Neural cell (in vitro differentiated cells): ENCODE results near the gene HUS1.

Source experiments
- EP300 ChIP-seq: fragments of 450-650 bp; conservative IDR thresholded peaks from 2 replicates; pipeline ENCODE4 v1.6.1; 2014; ENCODE audit warnings: antibody characterized with exemption, mild to moderate bottlenecking, moderate library complexity; ENCODE audit not compliant: poor library complexity, severe bottlenecking
- EZH2 ChIP-seq: fragments of 200-600, 300-800 bp; shearing (Covaris generic), sonication (generic); IDR thresholded peaks from 2 replicates; pipeline ENCODE4 v1.6.1; 2014; ENCODE audit warnings: antibody characterized with exemption, low read length, borderline replicate concordance, mild to moderate bottlenecking; ENCODE audit not compliant: insufficient read depth, poor library complexity, severe bottlenecking
- POLR2AphosphoS5 ChIP-seq: IDR thresholded peaks from 2 replicates; pipeline ENCODE4 v1.6.1; 2012
- RAD21 ChIP-seq: fragments of 450-650 bp; conservative IDR thresholded peaks from 2 replicates; pipeline ENCODE4 v1.6.1; 2014; ENCODE audit warnings: antibody characterized with exemption, mild to moderate bottlenecking, moderate library complexity
- REST ChIP-seq: IDR thresholded peaks from 2 replicates; pipeline ENCODE4 v1.6.1; 2012; ENCODE audit warnings: borderline replicate concordance
- SMC3 ChIP-seq: fragments of 450-650 bp; conservative IDR thresholded peaks from 2 replicates; pipeline ENCODE4 v1.6.1; 2014; ENCODE audit warnings: antibody characterized with exemption, mild to moderate bottlenecking, moderate library complexity; ENCODE audit not compliant: poor library complexity
- TF ChIP-seq, protein P1 (sequence below): fragments of 450-650 bp; IDR thresholded peaks from 2 replicates; pipeline ENCODE4 v1.5.1; 2014; ENCODE audit warnings: antibody characterized with exemption, mild to moderate bottlenecking, moderate library complexity; ENCODE audit not compliant: poor library complexity, severe bottlenecking

DNA sequence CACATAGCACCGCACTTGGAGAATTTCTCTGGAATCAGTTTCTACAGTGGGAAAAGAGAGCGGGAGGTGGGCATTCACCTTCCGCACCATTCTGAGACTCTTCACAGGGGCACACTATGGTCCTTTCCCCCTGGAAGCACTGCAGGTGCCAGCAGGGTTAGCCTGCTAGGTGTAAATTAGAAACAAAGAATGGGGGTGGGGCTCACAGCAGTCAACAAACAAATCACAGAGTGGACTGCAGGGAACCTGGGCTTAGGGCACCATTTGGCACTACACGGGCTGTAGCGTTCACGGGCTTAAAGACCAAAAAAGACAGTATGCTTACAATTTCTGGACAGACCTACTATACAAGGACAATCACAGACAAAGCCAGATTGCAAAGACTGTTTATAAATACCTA, 23.2 kb downstream of the HUS1 start:
- TF ChIP-seq, protein P1, sequence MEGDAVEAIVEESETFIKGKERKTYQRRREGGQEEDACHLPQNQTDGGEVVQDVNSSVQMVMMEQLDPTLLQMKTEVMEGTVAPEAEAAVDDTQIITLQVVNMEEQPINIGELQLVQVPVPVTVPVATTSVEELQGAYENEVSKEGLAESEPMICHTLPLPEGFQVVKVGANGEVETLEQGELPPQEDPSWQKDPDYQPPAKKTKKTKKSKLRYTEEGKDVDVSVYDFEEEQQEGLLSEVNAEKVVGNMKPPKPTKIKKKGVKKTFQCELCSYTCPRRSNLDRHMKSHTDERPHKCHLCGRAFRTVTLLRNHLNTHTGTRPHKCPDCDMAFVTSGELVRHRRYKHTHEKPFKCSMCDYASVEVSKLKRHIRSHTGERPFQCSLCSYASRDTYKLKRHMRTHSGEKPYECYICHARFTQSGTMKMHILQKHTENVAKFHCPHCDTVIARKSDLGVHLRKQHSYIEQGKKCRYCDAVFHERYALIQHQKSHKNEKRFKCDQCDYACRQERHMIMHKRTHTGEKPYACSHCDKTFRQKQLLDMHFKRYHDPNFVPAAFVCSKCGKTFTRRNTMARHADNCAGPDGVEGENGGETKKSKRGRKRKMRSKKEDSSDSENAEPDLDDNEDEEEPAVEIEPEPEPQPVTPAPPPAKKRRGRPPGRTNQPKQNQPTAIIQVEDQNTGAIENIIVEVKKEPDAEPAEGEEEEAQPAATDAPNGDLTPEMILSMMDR, result no peak
- TF ChIP-seq RAD21, result no peak
- no peak for TF ChIP-seq EP300
- no peak for TF ChIP-seq EZH2
- no peak for TF ChIP-seq REST
- TF ChIP-seq POLR2AphosphoS5, result no peak
- TF ChIP-seq SMC3, result no peak
